Thyroid gland (tissue), 4 donors: ENCODE data around the gene USP36. TPM values are rescaled to one million over a fixed set of nuclear protein-coding genes. Genes with fewer than 3 reads are reported as not detected.

ENCODE experiments used
- DNase-seq, 2 donors: peaks; one replicate each; pipeline ENCODE4 v3.0.0-alpha.2; 2019
- H3K27ac ChIP-seq, 3 donors: fragments of 200-600 bp; sonication (generic); 1 replicate in 2 of 3; 2 replicates in 1 of 3; pipeline ENCODE4 v1.5.1; 2016 to 2019; ENCODE audit warnings: mild to moderate bottlenecking in 1 of 3, moderate library complexity in 1 of 3
- H3K27me3 ChIP-seq: fragments of 200-600 bp; sonication (generic); one replicate; pipeline ENCODE4 v1.5.1; 2019
- H3K36me3 ChIP-seq, 2 donors: fragments of 200-600 bp; sonication (generic); one replicate each; pipeline ENCODE4 v1.5.1; 2016 to 2019
- H3K4me1 ChIP-seq, 2 donors: fragments of 200-600 bp; sonication (generic); one replicate each; pipeline ENCODE4 v1.5.1; 2017 to 2019
- H3K4me3 ChIP-seq, 3 donors: fragments of 200-600 bp; sonication (generic); replicated peaks in 1 of 3; 1 replicate in 2 of 3; 2 replicates in 1 of 3; pipeline ENCODE4 v1.5.1; 2016; ENCODE audit warnings: mild to moderate bottlenecking in 1 of 3
- H3K9me3 ChIP-seq: fragments of 200-600 bp; sonication (generic); one replicate; pipeline ENCODE4 v1.5.1; 2017
- CTCF ChIP-seq, 6 experiments: fragments of 200-600 bp in 3 of 6; fragments of 450-650 bp in 3 of 6; sonication (generic) in 3 of 6; IDR thresholded peaks; one replicate each; pipeline ENCODE4 v1.5.1; 2016 to 2019; ENCODE audit warnings: antibody characterized with exemption in 6 of 6, mild to moderate bottlenecking in 2 of 6, inconsistent platforms in 1 of 6, moderate library complexity in 1 of 6
- POLR2A ChIP-seq, 2 donors: fragments of 450-650 bp; IDR thresholded peaks; one replicate each; pipeline ENCODE4 v1.6.1; 2017; ENCODE audit warnings: antibody characterized with exemption in 2 of 2, mild to moderate bottlenecking in 2 of 2, moderate library complexity in 1 of 2
- WGBS, 2 donors: methylation state at CpG; one replicate each; pipeline ENCODE4 v1.1.5; 2017; 5-methylcytosine and 5-hydroxymethylcytosine counted together
- intact Hi-C: fragments of 100-400 bp; cut with DNase I; formaldehyde crosslinking; loops from one replicate; pipeline ENCODE4 v1.15.1; 2023
- total RNA-seq, 4 donors: library from RNA; depleted of rRNA; stranded (reverse); fragments of >200 nt; gene quantifications; one replicate each; pipeline ENCODE4 v1.2.3, GENCODE V29; 2016

Gene USP36
- total RNA-seq, 4 donors from 2014 or later = 33.9 to 61.5 (median 46.6) TPM

- H3K9me3 ChIP-seq = no peaks in the 10 kb centered on the region
- peaks cover 19% of the 10 kb centered on the region in 2 donors for H3K4me1 ChIP-seq
- TF ChIP-seq CTCF (IDR thresholded peaks at IDR 0.05) = no peak
- peak overlapping the region; percentile 95 to 100 (median 98) for H3K27ac ChIP-seq
- H3K4me3 ChIP-seq = peak overlapping the region; percentile 78 to 91 (median 84)
- intact Hi-C loops = loop anchor here (10.0 kb wide), 1 partner anchor 115 kb away; no protein-coding TSS in a partner anchor
- WGBS, 2 donors = 1 to 4% methylated on average over 12 to 13 of the region's 73 CpGs
- H3K27me3 ChIP-seq = no peaks in the 10 kb centered on the region
- DNase-seq = peak; percentile 24 to 33
- H3K36me3 ChIP-seq = peaks cover 26% of the 10 kb centered on the region in 2 donors
Measured at GRCh38 chr17:78839762-78840529, 668 bp downstream of the USP36 start.

- peak overlapping the region; percentile 95 to 100 (median 98) for H3K27ac ChIP-seq
- intact Hi-C loops = loop anchor here (10.0 kb wide), 1 partner anchor 114 kb away; no protein-coding TSS in a partner anchor
- no peak for TF ChIP-seq CTCF (IDR thresholded peaks at IDR 0.05)
- no peak for TF ChIP-seq POLR2A (IDR thresholded peaks at IDR 0.05)
Measured at GRCh38 chr17:78839235-78839761, 1.3 kb downstream of the USP36 start.

GRCh38 chr17:78838574-78839005, 2.0 kb downstream of the USP36 start:
- TF ChIP-seq CTCF (IDR thresholded peaks at IDR 0.05) = no peak
- TF ChIP-seq POLR2A (IDR thresholded peaks at IDR 0.05) = no peak
- intact Hi-C loops = loop anchor here (10.0 kb wide), 1 partner anchor 114 kb away; no protein-coding TSS in a partner anchor

More at GRCh38 chr17:78839235-78839761, 1.3 kb downstream of the USP36 start:
- Histone ChIP-seq H3K9me3 (no peaks in the 10 kb centered on the region), H3K27me3 (no peaks in the 10 kb centered on the region), H3K36me3 (peaks cover 32 to 33% of the 10 kb centered on the region in 2 donors), H3K4me3 (peak overlapping the region; percentile 78 to 91 (median 84)), H3K4me1 (peaks cover 19% of the 10 kb centered on the region in 2 donors)
- no peak for DNase-seq
- 20% methylated on average over 11 of the region's 11 CpGs for WGBS, 2 donors

GRCh38 chr17:78836420-78837021, 4.1 kb downstream of the USP36 start:
- Histone ChIP-seq H3K9me3 (no peaks in the 10 kb centered on the region), H3K36me3 (peaks cover 51 to 58% of the 10 kb centered on the region in 2 donors), H3K4me3 (no peak overlapping the region), H3K27me3 (no peaks in the 10 kb centered on the region), H3K4me1 (peaks cover 15% of the 10 kb centered on the region in 2 donors), H3K27ac (no peak overlapping the region)
- intact Hi-C loops = loop anchor here (10.0 kb wide), 1 partner anchor 112 kb away; no protein-coding TSS in a partner anchor
- 81 to 83% methylated on average over 5 of the region's 5 CpGs for WGBS, 2 donors
- no peak for TF ChIP-seq CTCF (IDR thresholded peaks at IDR 0.05)
- no peak for TF ChIP-seq POLR2A (IDR thresholded peaks at IDR 0.05)
- DNase-seq = no peak

More at GRCh38 chr17:78838574-78839005, 2.0 kb downstream of the USP36 start:
- WGBS, 2 donors = 87 to 88% methylated on average over 22 of the region's 22 CpGs
- peaks cover 19% of the 10 kb centered on the region in 2 donors for H3K4me1 ChIP-seq
- no peak overlapping the region for H3K4me3 ChIP-seq
- no peaks in the 10 kb centered on the region for H3K9me3 ChIP-seq
- H3K27ac ChIP-seq = no peak overlapping the region
- DNase-seq = no peak
- H3K36me3 ChIP-seq = peaks cover 39 to 40% of the 10 kb centered on the region in 2 donors
- H3K27me3 ChIP-seq = no peaks in the 10 kb centered on the region
